Measurements from ENCODE around the gene VGLL4.

Gene VGLL4

DNA sequence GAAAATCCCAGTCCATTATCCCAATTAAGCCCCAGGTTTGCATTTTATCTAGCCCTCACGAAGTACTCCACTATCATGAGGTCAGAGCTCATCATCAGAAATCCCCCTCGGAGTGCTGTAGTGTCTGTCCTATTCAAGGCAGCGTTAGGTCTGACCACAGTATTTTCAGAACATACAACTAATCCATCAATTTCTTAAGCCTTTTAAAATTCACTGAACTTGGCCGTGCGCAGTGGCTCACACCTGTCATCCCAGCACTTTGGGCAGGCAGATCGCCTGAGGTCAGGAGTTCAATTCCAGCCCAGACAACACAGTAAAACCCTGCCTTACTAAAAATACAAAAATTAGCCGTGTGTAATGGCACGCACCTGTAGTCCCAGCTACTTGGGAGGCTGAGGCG, 11.9 kb downstream of the VGLL4 start:
- no peak for DNase-seq (ENCODE audit: extremely low spot score)
- POLR2A ChIA-PET: no interaction called here
- TF ChIP-seq L3MBTL2 (conservative IDR thresholded peaks at IDR 0.05) (no peak), SP1 (IDR thresholded peaks at IDR 0.05) (no peak)
- CTCF ChIA-PET: no interaction called here

DNA sequence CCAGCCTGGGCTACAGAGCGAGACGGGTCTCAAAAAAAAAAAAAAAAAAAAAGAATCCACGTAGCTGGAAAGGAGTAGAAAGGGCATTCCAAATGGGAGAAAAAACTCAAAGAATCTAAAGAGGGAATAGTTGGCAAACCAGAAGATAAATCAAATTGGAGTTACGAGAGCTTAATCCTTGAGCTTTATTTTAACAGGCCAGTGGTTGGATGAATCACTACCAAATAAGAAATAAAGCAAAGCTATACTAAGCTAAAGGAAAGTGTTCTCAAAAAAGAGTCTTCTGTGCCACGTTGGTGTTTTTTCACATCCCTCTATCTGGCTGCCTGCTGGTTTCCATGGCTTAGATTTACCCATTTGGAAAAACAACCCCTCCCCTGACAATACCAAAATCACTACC, 14.0 kb downstream of the VGLL4 start:
- ChIA-PET POLR2A (no interaction called here), CTCF (no interaction called here)
- TF ChIP-seq FOXA1 (IDR thresholded peaks at IDR 0.05) (no peak), CTBP1 (IDR thresholded peaks at IDR 0.05; ENCODE audit: borderline replicate concordance) (no peak), ARNT (IDR thresholded peaks at IDR 0.05) (no peak), BHLHE40 (IDR thresholded peaks at IDR 0.05; ENCODE audit: borderline replicate concordance) (no peak), PKNOX1 (IDR thresholded peaks at IDR 0.05) (no peak), NFRKB (IDR thresholded peaks at IDR 0.05) (no peak)
- DNase-seq (ENCODE audit: extremely low spot score): no peak

GRCh38 chr3:11627612-11628011, 16.1 kb downstream of the VGLL4 start:
- ChIA-PET CTCF (no interaction called here), POLR2A (no interaction called here)

GRCh38 chr3:11626084-11626463, 17.6 kb downstream of the VGLL4 start:
- ChIA-PET POLR2A (no interaction called here), CTCF (no interaction called here)
- no peak for TF ChIP-seq CTBP1 (IDR thresholded peaks at IDR 0.05; ENCODE audit: borderline replicate concordance)
- TF ChIP-seq SP1 (IDR thresholded peaks at IDR 0.05): no peak
- TF ChIP-seq FOXK2 (IDR thresholded peaks at IDR 0.05): no peak
- no peak for TF ChIP-seq PKNOX1 (IDR thresholded peaks at IDR 0.05)
- no peak for TF ChIP-seq LEF1 (IDR thresholded peaks at IDR 0.05; ENCODE audit: borderline replicate concordance)
- TF ChIP-seq NFRKB (IDR thresholded peaks at IDR 0.05): no peak
- TF ChIP-seq FOXM1 (IDR thresholded peaks at IDR 0.05; ENCODE audit: borderline replicate concordance): no peak
- no peak for DNase-seq (ENCODE audit: extremely low spot score)

More at GRCh38 chr3:11627612-11628011, 16.1 kb downstream of the VGLL4 start:
- TF ChIP-seq SP1 (IDR thresholded peaks at IDR 0.05): no peak
- no peak for TF ChIP-seq ELF4 (IDR thresholded peaks at IDR 0.05)
- TF ChIP-seq HDGF (IDR thresholded peaks at IDR 0.05; ENCODE audit: borderline replicate concordance): no peak
- TF ChIP-seq BHLHE40 (IDR thresholded peaks at IDR 0.05; ENCODE audit: borderline replicate concordance): no peak
- TF ChIP-seq FOXM1 (IDR thresholded peaks at IDR 0.05; ENCODE audit: borderline replicate concordance): no peak
- no peak for TF ChIP-seq ARNT (IDR thresholded peaks at IDR 0.05)
- no peak for TF ChIP-seq PKNOX1 (IDR thresholded peaks at IDR 0.05)
- no peak for TF ChIP-seq NFRKB (IDR thresholded peaks at IDR 0.05)
- TF ChIP-seq LEF1 (IDR thresholded peaks at IDR 0.05; ENCODE audit: borderline replicate concordance): no peak
- TF ChIP-seq L3MBTL2 (conservative IDR thresholded peaks at IDR 0.05): no peak
- no peak for TF ChIP-seq SUZ12 (IDR thresholded peaks at IDR 0.05)
- TF ChIP-seq FOXA1 (IDR thresholded peaks at IDR 0.05): no peak
- no peak for TF ChIP-seq CTBP1 (IDR thresholded peaks at IDR 0.05; ENCODE audit: borderline replicate concordance)
- TF ChIP-seq TARDBP (IDR thresholded peaks at IDR 0.05): no peak
- no peak for TF ChIP-seq FOXK2 (IDR thresholded peaks at IDR 0.05)
- no peak for TF ChIP-seq ZNF384 (IDR thresholded peaks at IDR 0.05)
- DNase-seq (ENCODE audit: extremely low spot score): no peak

- ChIA-PET POLR2A (no interaction called here), CTCF (no interaction called here)
- TF ChIP-seq LEF1 (IDR thresholded peaks at IDR 0.05; ENCODE audit: borderline replicate concordance): no peak
- no peak for TF ChIP-seq FOXK2 (IDR thresholded peaks at IDR 0.05)
- no peak for TF ChIP-seq NFRKB (IDR thresholded peaks at IDR 0.05)
- TF ChIP-seq ARNT (IDR thresholded peaks at IDR 0.05): no peak
- no peak for TF ChIP-seq FOXA1 (IDR thresholded peaks at IDR 0.05)
- no peak for TF ChIP-seq CTBP1 (IDR thresholded peaks at IDR 0.05; ENCODE audit: borderline replicate concordance)
- DNase-seq (ENCODE audit: extremely low spot score): no peak
These were observed 18.2 kb downstream of the VGLL4 start for GRCh38 chr3:11625376-11626083.

DNA sequence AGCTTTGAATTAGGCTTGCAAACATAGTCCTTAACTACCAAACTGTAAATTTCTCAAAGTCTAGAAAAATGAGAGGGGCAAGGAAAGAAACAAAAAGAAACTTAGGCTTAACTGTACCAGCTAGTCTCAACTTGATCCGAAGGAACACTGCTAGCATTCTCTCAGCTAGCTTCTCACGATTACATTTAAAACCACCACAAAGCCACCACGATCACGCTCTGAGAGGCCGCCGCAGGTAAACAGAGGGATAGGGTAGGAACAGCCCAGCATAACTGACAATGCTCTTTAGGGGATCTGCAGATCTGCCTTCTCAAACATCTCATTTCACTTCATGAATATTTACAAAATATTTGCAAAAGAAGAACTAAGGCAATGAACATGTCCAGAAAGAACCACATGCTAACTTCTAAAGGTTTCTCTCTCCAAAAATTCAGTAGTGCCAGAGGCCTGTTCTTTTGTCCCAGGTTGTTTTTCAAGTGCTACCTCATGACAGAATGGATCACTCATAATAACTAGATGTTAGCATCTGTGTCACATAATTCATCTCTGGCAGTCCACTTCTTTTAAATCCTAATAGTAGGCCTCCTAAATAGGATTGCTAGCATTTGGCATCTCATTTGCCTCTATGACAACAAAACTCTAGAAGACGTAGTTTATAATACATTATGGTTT, 18.9 kb downstream of the VGLL4 start:
- TF ChIP-seq FOXA1 (IDR thresholded peaks at IDR 0.05): no peak
- TF ChIP-seq LEF1 (IDR thresholded peaks at IDR 0.05; ENCODE audit: borderline replicate concordance): no peak
- TF ChIP-seq FOXM1 (IDR thresholded peaks at IDR 0.05; ENCODE audit: borderline replicate concordance): no peak
- no peak for TF ChIP-seq ELF4 (IDR thresholded peaks at IDR 0.05)
- no peak for TF ChIP-seq TARDBP (IDR thresholded peaks at IDR 0.05)
- TF ChIP-seq ZNF384 (IDR thresholded peaks at IDR 0.05): no peak
- TF ChIP-seq L3MBTL2 (conservative IDR thresholded peaks at IDR 0.05): no peak
- no peak for TF ChIP-seq BHLHE40 (IDR thresholded peaks at IDR 0.05; ENCODE audit: borderline replicate concordance)
- no peak for TF ChIP-seq ARNT (IDR thresholded peaks at IDR 0.05)
- TF ChIP-seq FOXK2 (IDR thresholded peaks at IDR 0.05): no peak
- no peak for TF ChIP-seq NFRKB (IDR thresholded peaks at IDR 0.05)
- TF ChIP-seq SP1 (IDR thresholded peaks at IDR 0.05): no peak
- TF ChIP-seq CTBP1 (IDR thresholded peaks at IDR 0.05; ENCODE audit: borderline replicate concordance): no peak
- TF ChIP-seq SUZ12 (IDR thresholded peaks at IDR 0.05): no peak
- no peak for TF ChIP-seq PKNOX1 (IDR thresholded peaks at IDR 0.05)
- no peak for TF ChIP-seq HDGF (IDR thresholded peaks at IDR 0.05; ENCODE audit: borderline replicate concordance)
- DNase-seq (ENCODE audit: extremely low spot score): no peak
- CTCF ChIA-PET: no interaction called here
- POLR2A ChIA-PET: no interaction called here
